Vein endothelial cell (primary cell): ENCODE measurements around the gene STK32B. TPM values are rescaled to one million over a fixed set of nuclear protein-coding genes. Genes with fewer than 3 reads are reported as not detected.

Experiments
- small RNA-seq: library from RNA; depleted of rRNA; stranded (forward); fragments of <200 nt; gene quantifications from one replicate; pipeline ENCODE3, GENCODE V24; 2012
- total RNA-seq: library from RNA; depleted of rRNA; stranded (reverse); fragments of >200 nt; gene quantifications from 2 replicates; pipeline ENCODE4 v1.2.3, GENCODE V29; 2012

STK32B gene
- total RNA-seq: 26.8 and 39.2 TPM in 2 replicates

DNA sequence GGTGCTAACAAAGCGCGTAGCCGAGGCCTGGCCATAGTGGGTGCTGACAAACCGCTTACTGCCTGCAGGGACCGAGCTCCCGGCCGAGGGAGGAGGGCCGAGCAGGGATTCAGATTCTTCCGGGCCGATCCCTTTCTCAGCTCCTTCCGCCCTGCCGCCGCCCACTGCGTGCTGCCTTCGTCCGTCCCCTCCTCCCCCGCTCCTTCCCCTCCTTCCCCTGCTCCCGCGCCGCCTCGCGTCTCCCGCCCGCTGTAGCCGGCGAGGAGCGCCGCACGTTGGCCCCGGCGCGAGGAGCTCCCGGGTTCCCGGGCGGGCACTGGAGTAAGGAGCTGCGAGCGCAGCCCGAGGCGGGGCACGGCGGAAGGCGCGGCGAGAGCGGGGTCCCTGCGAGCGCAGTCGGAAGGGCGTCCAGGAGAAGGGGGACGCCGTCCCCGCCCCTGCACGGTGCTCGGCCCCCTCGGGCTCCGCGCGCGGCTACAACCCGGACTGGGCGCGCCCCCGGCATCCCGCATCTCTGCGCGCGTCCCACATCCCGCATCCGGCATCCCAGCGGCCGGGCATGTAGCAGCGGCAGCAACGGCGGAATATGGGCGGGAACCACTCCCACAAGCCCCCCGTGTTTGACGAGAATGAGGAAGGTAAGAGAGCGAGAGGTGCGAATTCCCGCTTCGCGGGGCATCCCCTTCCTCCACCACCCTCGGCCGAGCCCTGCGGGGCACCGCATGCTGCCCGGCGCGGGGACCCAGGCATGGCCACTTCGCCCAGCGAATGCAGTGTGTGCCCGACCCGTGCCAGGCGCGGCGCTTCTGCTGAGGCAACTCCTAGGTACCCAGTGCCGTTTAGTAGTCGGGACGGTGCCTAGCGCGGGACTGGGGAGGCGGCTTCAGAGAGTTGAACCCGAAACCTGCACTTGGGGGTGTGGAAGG, at the start of gene STK32B:
TSS of gene STK32B (plus strand) at position 203 of the 926 bp plus-strand sequence.

DNA sequence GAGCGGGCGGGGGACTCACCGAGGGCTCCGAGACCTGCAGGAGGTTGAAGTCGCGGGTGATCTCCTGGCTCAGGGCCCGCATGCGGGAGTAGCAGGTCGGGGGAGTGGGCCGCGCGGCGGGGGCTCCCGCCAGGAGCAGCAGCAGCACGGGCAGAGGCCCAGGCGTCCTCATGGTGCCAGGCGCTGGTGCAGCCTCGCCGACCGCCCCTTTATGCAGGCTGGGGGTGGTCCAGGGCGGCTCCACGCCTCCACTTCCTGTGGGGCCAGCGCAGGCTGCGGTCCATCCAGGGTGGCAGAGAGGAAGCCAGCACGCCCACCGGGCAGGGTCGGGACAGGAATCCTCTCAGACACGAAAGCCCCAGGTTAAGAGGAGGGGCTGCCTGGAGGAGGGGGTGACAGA, 32.0 kb upstream of the STK32B start, which contains the start of gene CYTL1:
TSS of gene CYTL1 (minus strand) at position 185 of the 400 bp plus-strand sequence. CDS start at position 172, 13 bp downstream.

Small RNAs within 50 kb of the gene (small RNA-seq; reads per million reads assigned to genes)
- gene RF00019: not detected

Other genes starting within 250 kb of the STK32B start
- 4.2 and 5.4 TPM in 2 replicates for gene MSX1, start 191.8 kb upstream of the STK32B start, total RNA-seq
- gene CYTL1, start 32.0 kb upstream of the STK32B start, total RNA-seq: 44.1 and 101 TPM in 2 replicates